ENCODE data around the gene FAM13C.

- TF ChIP-seq ZNF274 (IDR thresholded peaks at IDR 0.05; ENCODE audit: low read depth, low read length) (no peak), YY1 (IDR thresholded peaks at IDR 0.05; ENCODE audit: insufficient read depth, insufficient read length) (no peak)
Observed at GRCh38 chr10:59269651-59270050, 92.7 kb downstream of the FAM13C start.
